GM19455 (cell line): ENCODE data around the gene ZBTB44.
A peak's percentile ranks its signal among the peaks of the same experiment; 100 is the strongest.
"Not testable (repeated sequence)": the region's sequence is repeated elsewhere in the genome, so short reads cannot be mapped to it uniquely, and the experiment has no call there.

Source experiments
- ATAC-seq: cut with Tn5 transposase; IDR thresholded peaks from one replicate; pipeline ENCODE4 v1.9.1; 2021; ENCODE audit not compliant: unreplicated experiment

The ZBTB44 gene

DNA sequence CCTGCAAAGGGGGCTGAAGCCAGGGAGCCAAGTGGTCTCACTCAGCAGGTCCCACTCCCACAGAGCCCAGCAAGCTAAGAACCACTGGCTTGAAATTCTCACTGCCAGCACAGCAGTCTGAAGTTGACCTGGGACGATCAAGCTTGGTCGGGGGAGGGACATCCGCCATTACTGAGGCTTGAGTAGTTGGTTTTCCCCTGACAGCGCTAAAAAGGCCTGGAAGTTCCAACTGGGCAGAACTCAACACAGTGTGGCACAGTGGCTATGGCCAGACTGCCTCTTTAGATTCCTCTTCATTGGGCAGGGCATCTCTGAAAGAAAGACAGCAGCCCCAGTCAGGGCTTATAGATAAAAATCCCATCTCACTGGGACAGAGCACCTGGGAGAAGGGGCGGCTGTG is 64.8 kb downstream of the ZBTB44 start:
- ATAC-seq, result not testable (repeated sequence)

DNA sequence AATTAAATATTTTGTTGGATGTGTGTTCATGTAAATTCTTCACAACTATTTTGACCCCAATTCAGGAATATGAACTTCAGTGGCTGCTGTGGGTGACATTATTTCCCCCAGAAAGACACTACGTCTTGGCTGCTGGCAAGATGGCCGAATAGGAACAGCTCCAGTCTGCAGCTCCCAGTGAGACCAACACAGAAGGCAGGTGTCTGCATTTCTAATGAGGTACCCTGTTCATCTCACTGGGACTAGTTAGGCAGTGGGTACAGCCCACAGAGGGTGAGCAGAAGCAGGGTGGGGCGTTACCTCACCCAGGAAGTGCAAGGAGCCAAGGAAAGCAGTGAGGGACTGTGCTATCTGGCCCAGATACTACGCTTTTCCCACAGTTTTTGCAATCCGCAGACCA is 65.3 kb downstream of the ZBTB44 start:
- no peak for ATAC-seq

DNA sequence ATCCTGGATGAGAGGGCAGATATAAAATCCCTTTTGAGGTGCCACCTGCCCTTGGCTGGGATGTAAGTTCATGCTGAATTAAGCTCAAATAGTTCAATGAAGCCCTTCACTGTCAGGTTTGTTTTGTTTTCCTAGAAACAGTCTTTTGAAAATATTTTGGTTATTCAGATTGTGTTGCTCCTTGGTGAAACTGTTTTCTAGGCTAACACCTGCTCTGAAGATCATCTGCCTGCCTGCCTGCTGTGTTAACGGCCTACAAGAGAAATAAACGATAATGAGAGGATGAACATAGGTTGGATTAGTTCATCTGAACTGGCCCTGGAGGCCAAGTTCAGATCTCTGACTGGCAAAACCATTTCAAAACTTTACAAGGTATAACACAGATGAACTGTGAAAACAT is 67.4 kb downstream of the ZBTB44 start:
- ATAC-seq, result no peak

DNA sequence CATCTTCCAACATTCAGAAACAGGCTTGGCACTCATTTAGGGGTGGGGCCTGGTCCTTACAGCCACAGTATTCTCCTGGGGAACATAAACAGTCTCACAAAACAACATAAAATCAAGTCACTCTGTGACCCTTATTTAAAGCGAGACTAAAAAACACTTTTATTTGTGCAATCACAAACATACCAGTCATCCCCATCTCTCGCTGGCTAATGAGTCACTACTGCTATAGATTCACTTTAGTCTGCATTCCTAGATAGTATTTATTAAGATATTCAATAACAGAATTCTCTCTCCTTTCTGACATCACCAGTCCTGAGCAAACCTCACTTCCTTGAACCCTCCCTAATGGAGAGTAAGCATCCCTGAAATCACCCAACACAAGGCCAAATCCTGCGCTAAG is 68.0 kb downstream of the ZBTB44 start:
- ATAC-seq, result no peak

DNA sequence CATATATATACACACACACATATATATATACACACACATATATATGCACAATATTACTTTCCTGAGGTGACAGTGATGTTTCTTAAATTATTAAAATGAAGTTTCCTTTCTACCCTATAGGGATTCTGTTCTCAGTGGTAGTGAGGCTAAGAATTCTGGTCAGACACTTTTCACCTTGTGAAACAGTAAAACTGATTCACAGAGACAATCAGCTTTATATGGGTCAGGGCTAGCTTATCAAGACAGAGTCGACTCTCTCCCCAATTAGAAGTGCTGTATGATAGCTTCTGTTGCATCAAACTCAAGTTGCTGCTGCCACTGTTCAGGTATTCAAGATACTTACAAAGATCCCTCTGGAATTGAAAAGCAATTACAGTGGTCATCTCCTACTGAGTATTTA is 68.4 kb downstream of the ZBTB44 start:
- no peak for ATAC-seq

DNA sequence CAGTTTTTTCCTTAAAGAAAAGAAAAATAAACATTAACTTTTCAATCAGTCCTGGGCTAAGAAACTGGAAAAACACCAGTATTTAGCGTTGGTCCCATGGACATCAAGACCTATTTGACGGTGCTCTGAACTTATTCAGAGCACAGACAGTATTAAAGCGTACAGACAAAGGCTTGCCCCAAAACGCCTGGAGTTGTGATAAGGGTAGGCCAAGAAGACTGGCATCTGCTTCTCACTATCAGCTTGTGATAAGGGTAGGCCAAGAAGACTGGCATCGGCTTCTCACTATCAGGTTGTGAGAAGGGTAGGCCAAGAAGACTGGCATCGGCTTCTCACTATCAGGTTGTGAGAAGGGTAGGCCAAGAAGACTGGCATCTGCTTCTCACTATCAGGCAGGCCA is 69.3 kb downstream of the ZBTB44 start:
- ATAC-seq, result not testable (repeated sequence)

DNA sequence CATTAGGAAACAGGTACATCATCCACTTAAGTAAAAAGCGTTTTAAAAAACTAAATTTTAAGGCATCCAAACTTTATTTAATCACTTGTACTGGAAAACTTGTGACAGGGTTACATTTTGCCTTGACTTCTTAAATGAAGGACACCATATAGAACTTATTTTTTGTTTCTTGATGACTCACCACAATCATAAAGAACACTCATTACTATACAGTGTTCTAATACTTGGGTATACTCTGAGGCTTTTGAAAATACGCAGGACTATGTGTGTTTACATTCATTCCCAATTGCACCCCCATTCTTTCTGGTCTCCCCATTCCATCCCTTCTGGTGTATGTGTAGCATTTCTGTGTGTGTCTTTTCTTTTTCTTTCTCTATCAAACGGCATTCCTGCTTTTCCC is 69.9 kb downstream of the ZBTB44 start:
- no peak for ATAC-seq

DNA sequence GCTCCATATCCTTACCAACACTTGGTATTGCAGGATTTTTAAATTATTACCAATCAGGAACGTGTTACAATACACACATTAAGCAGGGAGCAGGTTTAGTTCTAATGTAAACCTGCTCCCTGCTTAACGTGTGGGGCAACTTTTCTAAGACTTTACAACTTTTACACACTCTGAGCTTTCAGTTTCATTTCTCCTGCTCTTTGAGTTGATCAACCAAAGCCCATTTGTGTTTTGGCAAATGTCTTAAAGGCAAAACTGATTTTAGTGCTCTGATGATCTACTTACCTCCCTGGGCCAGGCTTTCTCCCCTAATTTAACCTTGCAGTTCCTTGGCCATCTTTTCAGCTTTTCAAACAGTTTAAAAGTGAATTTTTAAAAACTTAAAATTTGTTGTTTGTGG is 70.9 kb downstream of the ZBTB44 start:
- peak; percentile 83 for ATAC-seq

DNA sequence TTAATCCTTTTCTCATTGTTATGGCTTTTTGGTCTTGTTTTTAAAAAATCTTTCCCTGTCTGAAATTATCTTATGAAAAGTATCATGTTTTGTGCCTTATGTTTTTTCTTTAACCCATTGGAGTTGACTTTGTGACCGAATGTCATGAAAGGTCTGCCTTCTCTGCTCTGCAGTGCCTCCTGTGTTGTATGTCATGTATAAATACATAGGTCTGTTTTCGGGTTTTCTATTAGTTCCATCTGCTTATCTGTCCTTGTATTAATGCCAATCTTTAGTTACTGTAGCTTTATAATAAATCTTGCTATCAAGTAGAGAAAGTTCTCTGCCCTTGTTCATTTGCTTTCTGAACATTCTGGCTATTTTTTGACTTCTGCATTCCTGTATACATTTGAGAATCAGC is 73.0 kb downstream of the ZBTB44 start:
- ATAC-seq, result no peak

DNA sequence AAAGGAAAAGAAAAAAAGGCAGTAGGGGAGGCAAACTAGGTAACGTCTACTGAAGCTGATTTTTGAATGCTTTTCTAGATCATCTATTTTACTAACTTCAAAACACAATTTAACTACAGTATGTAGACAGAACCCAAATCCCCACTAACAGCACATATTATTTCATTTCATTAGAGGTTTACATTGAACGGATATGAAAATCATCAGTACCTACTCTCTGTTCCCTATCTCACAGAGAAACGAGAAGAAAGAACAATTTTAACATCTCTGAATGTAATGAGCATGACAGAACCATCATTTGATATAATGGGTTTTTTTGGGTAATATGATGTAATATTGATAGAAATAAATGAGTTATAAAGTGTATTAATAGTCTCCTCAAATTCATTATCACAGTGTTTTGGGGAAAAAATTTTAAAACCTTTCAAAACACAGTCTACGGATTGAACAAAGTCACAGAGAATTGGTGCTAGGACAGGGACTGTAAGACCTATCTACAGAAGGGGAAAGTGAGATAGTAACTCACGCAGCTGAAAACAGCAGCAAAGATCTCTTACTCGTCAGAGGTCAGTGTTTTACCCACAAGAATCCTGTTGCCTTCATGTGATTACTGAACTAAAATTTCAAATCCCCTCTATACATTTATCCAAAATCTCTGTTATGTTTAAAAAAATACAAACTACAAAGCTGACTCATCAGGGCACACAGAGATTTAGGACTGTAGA is 77.3 kb downstream of the ZBTB44 start:
- peak; percentile 75 for ATAC-seq

DNA sequence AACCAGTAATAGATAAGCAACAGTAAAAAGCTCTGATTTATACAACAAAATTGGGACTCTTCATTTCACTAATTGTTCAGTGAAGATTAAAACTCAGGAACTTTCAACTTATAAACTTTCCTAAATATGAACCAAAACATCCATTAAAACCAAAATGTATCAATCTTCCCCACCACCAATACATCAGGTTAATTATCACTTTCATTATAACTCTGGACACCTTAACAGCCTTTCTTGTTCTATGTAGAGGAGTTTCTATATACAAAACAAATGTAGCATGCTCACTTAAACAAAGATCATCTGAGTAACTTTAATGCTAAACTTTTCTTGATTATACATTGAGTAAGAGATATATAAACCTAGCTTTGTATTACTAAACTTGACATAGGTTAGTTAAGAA is 80.4 kb downstream of the ZBTB44 start:
- no peak for ATAC-seq

DNA sequence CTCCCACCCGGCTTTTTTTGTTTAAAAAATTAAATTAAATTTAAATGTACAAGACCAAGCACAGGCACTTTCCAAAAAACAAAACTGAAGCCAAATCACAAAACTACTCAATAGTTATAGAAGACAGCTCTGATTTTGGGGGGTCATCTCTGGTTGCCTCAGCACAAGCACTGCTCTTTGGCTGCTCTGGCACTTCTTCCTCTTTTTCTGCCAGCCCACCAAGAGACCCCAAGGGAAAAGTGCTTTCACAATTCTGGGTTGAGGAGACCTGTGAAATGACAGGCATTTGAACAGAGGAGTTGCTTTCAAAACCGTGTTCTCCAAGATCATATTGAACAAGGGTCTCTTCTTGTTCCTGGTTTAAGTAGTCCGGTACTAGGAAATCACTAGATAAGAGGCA is 80.8 kb downstream of the ZBTB44 start:
- ATAC-seq, result not testable (repeated sequence)

DNA sequence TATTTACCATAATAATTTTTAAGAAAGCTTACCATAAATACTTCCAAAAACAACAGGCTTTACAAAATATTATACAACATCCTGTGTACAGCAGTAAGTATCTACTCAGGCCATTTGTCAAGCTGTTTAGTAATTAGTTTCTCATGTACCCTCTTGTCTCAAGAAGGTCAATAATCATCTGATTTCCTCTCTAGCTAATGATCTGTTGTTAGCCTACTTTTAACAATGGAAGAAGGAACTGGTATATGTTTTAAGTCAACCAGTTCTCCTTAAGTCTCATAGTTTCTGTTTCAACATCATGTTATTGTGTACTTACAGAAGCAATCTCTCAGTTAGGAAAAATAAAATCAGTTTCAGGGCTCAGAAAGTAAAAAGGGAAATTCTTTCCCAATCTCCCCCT is 81.2 kb downstream of the ZBTB44 start:
- not testable (repeated sequence) for ATAC-seq

DNA sequence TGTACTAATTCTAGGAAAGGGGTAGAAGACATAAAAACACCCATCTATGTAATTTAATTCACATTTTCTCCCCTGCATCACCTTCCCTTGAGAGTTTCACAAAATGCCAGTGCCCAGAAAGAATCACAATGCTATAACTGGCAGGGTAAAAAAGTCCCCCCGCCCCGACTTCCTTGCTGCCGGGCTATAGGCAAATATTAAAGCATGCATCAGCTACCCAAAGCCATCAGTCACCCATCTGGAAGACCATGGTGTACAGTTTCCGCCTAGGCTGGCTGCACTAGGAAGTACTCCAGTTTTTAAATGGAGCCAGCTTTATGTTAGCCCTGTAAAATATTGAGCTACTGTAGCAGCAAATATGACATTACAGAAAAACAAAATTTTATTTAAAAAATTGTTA is 87.3 kb downstream of the ZBTB44 start:
- no peak for ATAC-seq

DNA sequence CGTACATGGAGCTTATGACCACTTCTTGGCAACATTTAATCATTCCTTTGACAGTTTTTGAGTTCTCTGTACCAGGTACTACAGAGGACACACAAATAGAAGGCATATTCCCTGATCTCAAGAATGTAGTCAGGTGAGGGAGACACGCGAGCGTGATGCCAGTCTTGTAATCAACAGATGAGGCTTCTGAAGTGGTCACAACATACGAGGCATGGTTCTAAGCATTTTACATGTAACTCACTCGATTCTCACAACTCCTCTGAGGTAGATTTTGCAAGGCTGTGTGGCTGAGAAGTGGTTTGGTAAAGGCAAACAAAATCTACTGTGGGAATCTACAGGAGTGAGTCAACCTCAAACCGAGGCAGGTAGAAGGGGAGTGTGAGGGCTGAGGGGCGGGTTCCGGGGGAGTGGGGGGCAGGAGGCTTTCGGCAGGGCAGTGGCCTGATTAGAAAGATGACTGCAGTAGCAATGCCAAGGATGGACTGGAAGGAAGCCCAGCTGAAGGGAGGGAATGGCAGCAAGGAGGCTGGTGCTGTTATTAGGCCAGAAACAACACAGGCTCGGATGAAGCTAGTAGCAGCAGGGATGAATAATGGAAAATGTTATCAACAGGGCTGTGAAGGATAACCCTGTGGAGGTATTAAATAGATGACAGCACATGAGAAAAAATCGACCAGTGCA is 91.3 kb downstream of the ZBTB44 start:
- ATAC-seq, result no peak

DNA sequence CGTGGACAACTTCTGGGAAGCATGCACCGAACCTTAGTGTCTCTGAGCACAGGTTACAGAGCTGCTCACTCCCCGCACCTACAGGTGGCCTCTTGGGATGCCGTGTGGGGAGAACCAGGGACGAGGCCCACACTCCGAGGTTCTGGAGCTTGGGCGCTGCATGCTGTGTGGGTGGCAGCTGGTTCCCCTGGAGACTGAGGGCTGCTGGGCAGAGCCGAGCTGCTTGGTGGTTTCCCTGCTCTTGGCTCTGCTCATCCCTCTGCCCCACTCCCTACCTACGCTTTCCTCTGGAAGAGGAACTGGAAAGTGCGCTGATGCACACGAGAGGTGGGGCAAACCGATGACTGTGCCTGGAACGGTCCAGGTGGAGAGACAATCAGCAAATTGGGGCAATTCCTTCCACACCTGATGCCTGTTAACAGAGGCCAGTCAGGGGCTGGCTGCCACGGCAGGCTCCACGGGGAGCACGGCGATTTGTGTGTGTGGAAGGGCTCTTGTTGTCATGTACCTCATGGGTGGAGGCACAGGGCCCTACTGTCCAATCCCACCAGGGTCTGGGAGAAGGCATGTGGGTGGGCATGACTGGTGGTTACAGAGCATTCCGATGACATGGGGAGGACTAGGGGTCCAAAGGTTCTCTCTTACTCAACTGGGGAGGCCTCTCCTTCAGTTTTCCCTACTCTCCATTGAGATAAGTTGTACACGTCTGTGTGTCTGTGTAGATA is 94.2 kb downstream of the ZBTB44 start:
- ATAC-seq, result no peak

DNA sequence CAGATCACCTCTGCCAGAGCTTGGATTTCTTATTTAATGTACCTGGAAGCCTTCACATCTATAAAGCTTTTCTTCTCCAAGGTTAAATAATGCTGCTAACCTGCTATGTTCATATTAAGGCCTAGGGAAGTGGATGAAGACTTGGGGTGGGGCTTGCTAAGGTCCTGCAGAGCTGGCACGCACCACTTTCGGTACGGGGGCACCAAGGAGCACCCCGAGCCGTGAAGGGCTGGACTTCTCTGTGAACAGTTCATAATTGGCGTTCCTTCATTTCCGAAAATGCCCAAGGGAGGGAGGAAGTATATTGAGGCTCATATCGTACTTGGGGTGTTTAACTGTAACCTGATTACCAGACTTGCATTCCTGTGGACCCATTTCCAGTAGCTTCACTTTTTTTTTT is 95.6 kb downstream of the ZBTB44 start:
- no peak for ATAC-seq

DNA sequence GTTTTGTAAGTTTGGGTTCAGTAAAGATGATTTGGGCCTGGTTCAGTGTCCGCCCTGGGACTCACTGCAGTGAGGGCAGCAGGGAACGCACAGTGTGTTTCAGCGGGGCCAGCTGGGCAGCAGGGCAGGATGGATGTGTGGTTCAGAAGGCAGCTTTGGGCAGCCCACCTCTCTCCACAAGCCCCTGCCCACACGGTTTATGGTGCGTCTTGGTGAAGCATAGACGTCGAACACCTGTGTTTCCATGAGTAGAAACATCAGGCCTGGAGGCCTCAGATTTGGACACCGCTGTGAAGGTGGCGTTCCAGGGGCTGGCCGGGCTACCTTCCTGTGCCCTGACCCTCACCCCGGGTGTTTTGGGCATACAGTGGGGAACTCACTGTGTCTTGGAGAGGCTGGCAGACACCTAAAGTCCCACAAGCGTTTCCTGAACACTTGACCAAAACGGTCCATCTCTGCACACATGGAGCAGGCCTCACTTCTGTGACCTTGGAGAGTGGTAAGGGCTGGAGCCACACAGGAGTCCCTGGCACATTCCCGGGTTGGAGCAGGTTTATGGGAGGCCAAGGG is 96.1 kb downstream of the ZBTB44 start:
- no peak for ATAC-seq

DNA sequence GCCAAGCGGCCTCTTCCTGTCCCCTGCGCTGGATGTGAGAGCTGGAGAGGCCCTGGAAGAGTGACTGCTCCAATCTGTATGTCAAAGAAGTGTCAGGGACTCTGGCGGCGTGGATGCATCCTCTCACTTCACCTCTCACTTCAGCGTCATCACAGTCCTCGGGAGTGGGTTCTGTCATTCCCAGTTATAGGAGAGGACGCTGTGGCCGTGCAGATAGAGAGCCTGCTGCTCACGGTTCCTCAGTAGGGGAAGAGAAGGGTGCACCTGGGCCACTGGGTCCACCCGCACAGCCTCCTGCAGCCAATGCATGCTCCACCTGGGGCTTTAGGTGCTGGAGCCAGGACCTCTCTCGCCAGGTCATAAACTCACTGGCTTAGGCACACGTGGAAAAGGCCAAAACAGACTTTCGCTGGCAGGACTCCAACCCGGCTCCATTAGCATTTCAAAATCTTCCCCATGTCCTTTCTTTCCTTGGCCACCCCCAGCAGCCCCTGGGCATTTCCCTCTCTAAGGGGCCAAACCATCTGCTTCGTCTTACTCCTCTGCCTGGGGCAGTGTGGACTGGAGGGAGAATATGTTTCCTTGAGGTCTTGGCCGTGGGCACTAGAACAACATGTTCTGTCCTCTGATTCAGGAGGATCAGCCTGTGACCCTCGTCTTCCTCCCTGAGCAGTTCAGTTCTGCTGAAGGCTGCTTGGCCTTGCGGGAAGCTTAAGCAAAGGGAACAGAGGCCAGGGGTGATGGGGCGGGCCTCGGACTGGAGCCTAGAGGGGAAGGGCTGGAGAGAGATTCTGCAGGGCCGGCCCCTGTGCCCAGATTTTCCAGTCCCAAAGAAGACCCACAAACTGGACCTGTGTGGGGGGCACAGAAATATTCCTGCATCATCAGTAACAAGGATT is 97.3 kb downstream of the ZBTB44 start:
- no peak for ATAC-seq

DNA sequence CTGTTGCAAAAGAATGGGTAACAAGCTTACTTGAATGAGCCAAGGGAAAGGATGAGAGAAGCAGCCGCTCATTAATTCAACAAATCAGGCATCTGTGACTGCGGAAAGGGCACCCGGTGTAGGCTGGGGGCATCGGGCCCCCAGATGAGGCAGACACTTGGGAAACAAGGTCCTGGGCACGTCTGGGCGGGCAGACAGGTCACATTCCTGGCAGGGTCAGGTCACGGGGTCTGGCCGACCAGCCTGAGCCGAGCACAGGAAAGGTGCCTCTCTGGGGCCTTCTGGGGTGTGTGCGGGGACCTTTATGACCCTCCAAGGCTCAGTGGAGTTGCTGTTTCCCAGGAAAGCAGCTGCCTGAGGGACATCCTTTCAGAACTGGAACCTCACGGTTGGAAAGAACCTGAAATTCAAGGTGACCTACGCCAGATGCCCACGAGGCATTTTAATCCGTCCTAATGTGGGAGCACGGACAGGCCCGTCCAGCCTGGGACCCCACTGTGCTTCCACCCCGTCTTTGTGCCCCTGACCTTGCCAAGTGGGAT is 98.1 kb downstream of the ZBTB44 start:
- no peak for ATAC-seq

DNA sequence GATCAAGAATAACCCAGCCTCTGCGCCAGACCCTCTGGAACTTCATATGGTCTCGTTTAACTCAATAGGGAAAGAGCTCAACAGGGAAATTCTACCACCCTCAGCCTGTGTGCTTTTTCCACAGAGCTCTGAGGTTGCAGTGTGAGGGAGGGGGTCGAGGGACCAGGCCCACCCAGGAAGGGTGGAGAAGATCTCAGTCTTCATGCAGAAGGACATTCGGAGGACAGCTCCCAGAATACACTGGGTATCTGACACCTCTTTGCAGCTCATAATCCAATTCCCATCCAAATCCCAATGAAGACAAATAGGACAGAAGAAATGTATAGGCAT is 98.5 kb downstream of the ZBTB44 start:
- ATAC-seq, result no peak
